ENCODE data around the gene XXYLT1.

DNA sequence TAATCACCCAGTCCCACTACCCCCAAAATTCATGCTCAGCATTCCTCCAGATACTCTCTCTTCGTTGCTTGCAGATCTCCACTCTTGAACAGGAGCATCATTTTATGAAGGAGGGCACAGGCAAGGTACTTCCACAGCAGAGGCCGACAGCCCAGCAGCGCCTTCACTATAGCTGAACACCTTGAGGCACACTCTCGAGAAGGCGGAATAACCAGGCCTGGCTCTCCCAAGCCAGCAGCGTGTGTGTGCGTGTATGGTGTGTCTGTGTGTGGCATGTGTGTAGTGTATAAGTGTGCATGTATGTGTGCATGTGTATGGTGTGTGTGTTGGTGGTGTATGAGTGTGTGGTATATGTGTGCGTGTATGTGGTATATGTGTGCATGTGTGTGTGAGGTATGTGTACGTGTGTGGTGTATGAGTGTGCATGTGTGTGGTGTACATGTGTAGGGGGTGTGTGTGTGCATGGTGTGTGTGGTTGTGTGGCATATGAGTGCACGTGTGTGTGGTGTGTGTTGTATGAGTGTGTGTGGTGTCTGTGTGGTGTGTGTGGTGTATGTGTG is 161.8 kb downstream of the XXYLT1 start:
- no peak for TF ChIP-seq POLR2A (IDR thresholded peaks at IDR 0.05)
- TF ChIP-seq, protein P1, sequence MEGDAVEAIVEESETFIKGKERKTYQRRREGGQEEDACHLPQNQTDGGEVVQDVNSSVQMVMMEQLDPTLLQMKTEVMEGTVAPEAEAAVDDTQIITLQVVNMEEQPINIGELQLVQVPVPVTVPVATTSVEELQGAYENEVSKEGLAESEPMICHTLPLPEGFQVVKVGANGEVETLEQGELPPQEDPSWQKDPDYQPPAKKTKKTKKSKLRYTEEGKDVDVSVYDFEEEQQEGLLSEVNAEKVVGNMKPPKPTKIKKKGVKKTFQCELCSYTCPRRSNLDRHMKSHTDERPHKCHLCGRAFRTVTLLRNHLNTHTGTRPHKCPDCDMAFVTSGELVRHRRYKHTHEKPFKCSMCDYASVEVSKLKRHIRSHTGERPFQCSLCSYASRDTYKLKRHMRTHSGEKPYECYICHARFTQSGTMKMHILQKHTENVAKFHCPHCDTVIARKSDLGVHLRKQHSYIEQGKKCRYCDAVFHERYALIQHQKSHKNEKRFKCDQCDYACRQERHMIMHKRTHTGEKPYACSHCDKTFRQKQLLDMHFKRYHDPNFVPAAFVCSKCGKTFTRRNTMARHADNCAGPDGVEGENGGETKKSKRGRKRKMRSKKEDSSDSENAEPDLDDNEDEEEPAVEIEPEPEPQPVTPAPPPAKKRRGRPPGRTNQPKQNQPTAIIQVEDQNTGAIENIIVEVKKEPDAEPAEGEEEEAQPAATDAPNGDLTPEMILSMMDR (IDR thresholded peaks at IDR 0.05) = no peak
- TF ChIP-seq POLR2AphosphoS5 (IDR thresholded peaks at IDR 0.05) = no peak
